Measurements from ENCODE around the gene SRR. TPM values are rescaled to one million over a fixed set of nuclear protein-coding genes. Genes with fewer than 3 reads are reported as not detected.
A peak's percentile ranks its signal among the peaks of the same experiment; 100 is the strongest.

The SRR gene
- total RNA-seq, 1 experiment from 2014 or later, result 5.6 TPM

DNA sequence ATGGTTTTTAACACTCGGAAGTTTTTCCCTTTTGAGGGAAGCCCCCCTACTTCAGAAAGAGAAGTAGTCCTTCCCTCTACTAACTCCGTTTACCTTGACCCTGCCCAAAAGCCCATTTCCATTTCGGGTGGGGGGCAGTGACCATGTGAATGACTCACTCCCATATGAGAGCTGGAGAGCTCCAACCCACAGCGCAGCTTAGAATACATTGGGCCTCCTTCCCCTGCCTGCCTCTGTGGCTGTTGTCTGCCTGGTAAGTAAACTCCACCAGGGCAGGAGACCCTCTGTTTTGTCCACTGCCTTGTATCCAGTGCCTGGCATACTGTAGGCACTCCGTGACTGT lies 34.5 kb downstream of the SRR start:
- Histone ChIP-seq H3K4me1 (ENCODE audit: insufficient read depth, low read length) (peaks cover 3% of the 10 kb centered on the region; the same call in 1 of the 2 replicates), H4K20me1 (ENCODE audit: control insufficient read depth, insufficient read depth, insufficient read length) (peaks cover 2% of the 10 kb centered on the region), H3K9me3 (ENCODE audit: control insufficient read depth, low read depth, low read length) (no peaks in the 10 kb centered on the region), H3K23me2 (ENCODE audit: insufficient read length, low read depth, low read length, poor library complexity, severe bottlenecking) (peaks cover 12% of the 10 kb centered on the region), H2AK5ac (ENCODE audit: insufficient read length, low read length) (no peak overlapping the region), H4K5ac (ENCODE audit: insufficient read length, low read depth, low read length) (no peak overlapping the region), H3K18ac (ENCODE audit: insufficient read length, low read depth, low read length) (no peak overlapping the region), H4K8ac (replicated peaks; ENCODE audit: insufficient read length, low read depth, low read length) (no peak overlapping the region), H2BK5ac (ENCODE audit: insufficient read length, low read length) (no peak overlapping the region), H3K4me2 (ENCODE audit: insufficient read depth, insufficient read length, low read length) (peak overlapping the region; percentile 64), H3K9ac (ENCODE audit: extremely low read depth, insufficient read length, low read length) (no peak overlapping the region), H2BK20ac (ENCODE audit: low read depth, low read length, poor library complexity, severe bottlenecking) (no peak overlapping the region), H3K56ac (ENCODE audit: insufficient read length, low read depth, low read length) (no peak overlapping the region), H3K27ac (ENCODE audit: insufficient read length, low read depth, low read length) (no peak overlapping the region), H2AFZ (ENCODE audit: low read length) (no peak overlapping the region), H3K14ac (ENCODE audit: insufficient read depth, low read length) (no peak overlapping the region), H3K79me2 (ENCODE audit: insufficient read depth, low read length) (peaks cover 6% of the 10 kb centered on the region; the same call in 1 of the 2 replicates), H3K79me1 (ENCODE audit: insufficient read depth, low read depth, low read length, poor library complexity, severe bottlenecking) (no peaks in the 10 kb centered on the region), H3K4ac (ENCODE audit: low read depth, low read length) (no peak overlapping the region), H2BK15ac (ENCODE audit: low read depth, low read length) (no peak overlapping the region), H3K27me3 (ENCODE audit: insufficient read depth, low read length) (no peaks in the 10 kb centered on the region), H4K91ac (ENCODE audit: insufficient read length, low read depth, low read length) (no peak overlapping the region), H3K23ac (ENCODE audit: insufficient read length, low read depth, low read length) (no peak overlapping the region), H2BK120ac (ENCODE audit: low read depth, low read length, poor library complexity, severe bottlenecking) (no peak overlapping the region), H3T11ph (ENCODE audit: low read length) (no peak overlapping the region), H2BK12ac (ENCODE audit: insufficient read length, low read depth, low read length) (no peak overlapping the region)
- TF ChIP-seq, protein P1, sequence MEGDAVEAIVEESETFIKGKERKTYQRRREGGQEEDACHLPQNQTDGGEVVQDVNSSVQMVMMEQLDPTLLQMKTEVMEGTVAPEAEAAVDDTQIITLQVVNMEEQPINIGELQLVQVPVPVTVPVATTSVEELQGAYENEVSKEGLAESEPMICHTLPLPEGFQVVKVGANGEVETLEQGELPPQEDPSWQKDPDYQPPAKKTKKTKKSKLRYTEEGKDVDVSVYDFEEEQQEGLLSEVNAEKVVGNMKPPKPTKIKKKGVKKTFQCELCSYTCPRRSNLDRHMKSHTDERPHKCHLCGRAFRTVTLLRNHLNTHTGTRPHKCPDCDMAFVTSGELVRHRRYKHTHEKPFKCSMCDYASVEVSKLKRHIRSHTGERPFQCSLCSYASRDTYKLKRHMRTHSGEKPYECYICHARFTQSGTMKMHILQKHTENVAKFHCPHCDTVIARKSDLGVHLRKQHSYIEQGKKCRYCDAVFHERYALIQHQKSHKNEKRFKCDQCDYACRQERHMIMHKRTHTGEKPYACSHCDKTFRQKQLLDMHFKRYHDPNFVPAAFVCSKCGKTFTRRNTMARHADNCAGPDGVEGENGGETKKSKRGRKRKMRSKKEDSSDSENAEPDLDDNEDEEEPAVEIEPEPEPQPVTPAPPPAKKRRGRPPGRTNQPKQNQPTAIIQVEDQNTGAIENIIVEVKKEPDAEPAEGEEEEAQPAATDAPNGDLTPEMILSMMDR (conservative IDR thresholded peaks at IDR 0.05), result no peak
- Mint-ChIP-seq H3K36me3 (ENCODE audit: insufficient read depth in 1 of 3, low read depth in 3 of 3) (peaks cover 6 to 22% (median 7%) of the 10 kb centered on the region in 3 experiments), H3K9me3 (no peaks in the 10 kb centered on the region), H3K4me3 (peak overlapping the region; percentile 73 to 84), H3K4me1 (peaks cover 2 to 11% of the 10 kb centered on the region in 2 experiments; a peak in 3 of 4 replicates), H3K27ac (peak overlapping the region in 1 of 3 experiments; percentile 82; a peak in 1 of 7 replicates), H3K27me3 (ENCODE audit: low read depth) (no peaks in the 10 kb centered on the region)
- peak; percentile 60 for DNase-seq
- no CpG with 5 or more reads among the region's 5 CpGs for WGBS (ENCODE audit: extremely low coverage, insufficient read length, low lambda C conversion rate)

Data from H9 (cell line).